Esophagus muscularis mucosa (tissue), 4 donors: ENCODE measurements around the gene RSU1.

Source experiments
- EP300 ChIP-seq: sonication (generic); formaldehyde crosslinking; IDR thresholded peaks from one replicate; pipeline ENCODE4 v1.6.1; 2017; ENCODE audit warnings: antibody characterized with exemption
- POLR2A ChIP-seq: fragments of 450-650 bp; IDR thresholded peaks from one replicate; pipeline ENCODE4 v1.6.1; 2017; ENCODE audit warnings: antibody characterized with exemption, moderate library complexity, mild to moderate bottlenecking, low read depth
- POLR2AphosphoS5 ChIP-seq, 2 donors: sonication (generic); formaldehyde crosslinking; IDR thresholded peaks; one replicate each; pipeline ENCODE4 v1.6.1; 2017; ENCODE audit warnings: antibody characterized with exemption in 2 of 2
- TF ChIP-seq, protein P1 (sequence below), 3 experiments: fragments of 200-600 bp in 2 of 3; fragments of 450-650 bp in 1 of 3; sonication (generic) in 2 of 3; IDR thresholded peaks; one replicate each; pipeline ENCODE4 v1.5.1; 2017 to 2019; ENCODE audit warnings: antibody characterized with exemption in 3 of 3, mild to moderate bottlenecking in 2 of 3, moderate library complexity in 1 of 3

DNA sequence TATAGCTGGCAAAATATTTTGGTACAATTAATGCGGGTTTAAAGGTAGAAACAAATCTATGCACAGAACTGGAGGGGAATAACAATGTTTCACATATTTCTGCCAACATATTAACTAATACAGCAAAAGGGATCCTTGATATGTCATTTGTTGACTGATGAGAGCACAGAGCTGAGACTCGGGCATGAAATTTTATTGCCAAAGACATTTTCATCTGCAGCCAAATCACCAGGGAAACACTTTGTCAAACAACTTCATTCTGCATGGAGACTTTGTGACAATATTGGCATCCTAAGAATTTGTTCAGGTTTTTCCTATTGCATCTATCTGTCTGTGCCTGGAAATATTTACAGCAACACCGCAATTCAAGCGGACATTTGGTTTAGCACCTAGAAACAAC is 177.8 kb downstream of the RSU1 start:
- TF ChIP-seq POLR2A (no peak), EP300 (no peak), POLR2AphosphoS5 (IDR thresholded peaks at IDR 0.05) (no peak)
- TF ChIP-seq, protein P1, sequence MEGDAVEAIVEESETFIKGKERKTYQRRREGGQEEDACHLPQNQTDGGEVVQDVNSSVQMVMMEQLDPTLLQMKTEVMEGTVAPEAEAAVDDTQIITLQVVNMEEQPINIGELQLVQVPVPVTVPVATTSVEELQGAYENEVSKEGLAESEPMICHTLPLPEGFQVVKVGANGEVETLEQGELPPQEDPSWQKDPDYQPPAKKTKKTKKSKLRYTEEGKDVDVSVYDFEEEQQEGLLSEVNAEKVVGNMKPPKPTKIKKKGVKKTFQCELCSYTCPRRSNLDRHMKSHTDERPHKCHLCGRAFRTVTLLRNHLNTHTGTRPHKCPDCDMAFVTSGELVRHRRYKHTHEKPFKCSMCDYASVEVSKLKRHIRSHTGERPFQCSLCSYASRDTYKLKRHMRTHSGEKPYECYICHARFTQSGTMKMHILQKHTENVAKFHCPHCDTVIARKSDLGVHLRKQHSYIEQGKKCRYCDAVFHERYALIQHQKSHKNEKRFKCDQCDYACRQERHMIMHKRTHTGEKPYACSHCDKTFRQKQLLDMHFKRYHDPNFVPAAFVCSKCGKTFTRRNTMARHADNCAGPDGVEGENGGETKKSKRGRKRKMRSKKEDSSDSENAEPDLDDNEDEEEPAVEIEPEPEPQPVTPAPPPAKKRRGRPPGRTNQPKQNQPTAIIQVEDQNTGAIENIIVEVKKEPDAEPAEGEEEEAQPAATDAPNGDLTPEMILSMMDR (IDR thresholded peaks at IDR 0.05), result no peak
